Activated naive CD8-positive, alpha-beta T cell treated with anti-CD3 and anti-CD28 coated beads for 36 hours (primary cell): ENCODE measurements around the gene SIRT1. TPM values are rescaled to one million over a fixed set of nuclear protein-coding genes. Genes with fewer than 3 reads are reported as not detected.
"Not testable (repeated sequence)": the region's sequence is repeated elsewhere in the genome, so short reads cannot be mapped to it uniquely, and the experiment has no call there.

Experiments
- DNase-seq: peaks from one replicate; pipeline ENCODE4 v3.0.0; 2021
- H3K27ac Mint-ChIP-seq: one replicate; pipeline ENCODE4 v1.8.0; 2022; ENCODE audit warnings: mild to moderate bottlenecking, moderate library complexity, mixed read lengths
- H3K27me3 Mint-ChIP-seq: one replicate; pipeline ENCODE4 v1.8.0; 2022; ENCODE audit warnings: mild to moderate bottlenecking, mixed read lengths
- H3K36me3 Mint-ChIP-seq: one replicate; pipeline ENCODE4 v1.8.0; 2021; ENCODE audit warnings: mild to moderate bottlenecking, mixed read lengths
- H3K4me1 Mint-ChIP-seq: one replicate; pipeline ENCODE4 v1.8.0; 2021; ENCODE audit warnings: mixed read lengths
- H3K4me3 Mint-ChIP-seq: one replicate; pipeline ENCODE4 v1.8.0; 2022; ENCODE audit warnings: mild to moderate bottlenecking, moderate library complexity, mixed read lengths
- H3K9me3 Mint-ChIP-seq: one replicate; pipeline ENCODE4 v1.8.0; 2022; ENCODE audit warnings: mixed read lengths
- total RNA-seq, 2 experiments: library from RNA; stranded (reverse); gene quantifications; one replicate each; pipeline ENCODE4 v1.2.3, GENCODE V29; 2021

SIRT1 gene
- total RNA-seq, 2 experiments from 2014 or later = 41.3 to 42.5 TPM

GRCh38 chr10:67861750-67862432, 22.6 kb upstream of the SIRT1 start:
- Mint-ChIP-seq H3K4me3 (no peak overlapping the region), H3K36me3 (peaks cover 1% of the 10 kb centered on the region), H3K27ac (no peak overlapping the region), H3K27me3 (no peaks in the 10 kb centered on the region), H3K9me3 (no peaks in the 10 kb centered on the region), H3K4me1 (no peaks in the 10 kb centered on the region)
- DNase-seq = no peak

- Mint-ChIP-seq H3K9me3 (no peaks in the 10 kb centered on the region), H3K36me3 (peaks cover 1% of the 10 kb centered on the region), H3K4me3 (no peak overlapping the region), H3K4me1 (no peaks in the 10 kb centered on the region), H3K27me3 (no peaks in the 10 kb centered on the region), H3K27ac (no peak overlapping the region)
- no peak for DNase-seq
Observed at GRCh38 chr10:67863094-67863493, 21.4 kb upstream of the SIRT1 start.

GRCh38 chr10:67864607-67865371, 19.7 kb upstream of the SIRT1 start:
- no peak overlapping the region for H3K4me3 Mint-ChIP-seq
- no peak for DNase-seq
- peaks cover 1% of the 10 kb centered on the region for H3K36me3 Mint-ChIP-seq
- no peaks in the 10 kb centered on the region for H3K9me3 Mint-ChIP-seq
- H3K4me1 Mint-ChIP-seq = no peaks in the 10 kb centered on the region
- no peaks in the 10 kb centered on the region for H3K27me3 Mint-ChIP-seq
- H3K27ac Mint-ChIP-seq = no peak overlapping the region

- DNase-seq = no peak
- H3K4me1 Mint-ChIP-seq = no peaks in the 10 kb centered on the region
- H3K27me3 Mint-ChIP-seq = no peaks in the 10 kb centered on the region
- H3K27ac Mint-ChIP-seq = no peak overlapping the region
- H3K9me3 Mint-ChIP-seq = no peaks in the 10 kb centered on the region
- no peak overlapping the region for H3K4me3 Mint-ChIP-seq
- peaks cover 1% of the 10 kb centered on the region for H3K36me3 Mint-ChIP-seq
Observed at GRCh38 chr10:67868132-67868531, 16.3 kb upstream of the SIRT1 start.

GRCh38 chr10:67869996-67870395, 14.5 kb upstream of the SIRT1 start:
- no peak overlapping the region for H3K27ac Mint-ChIP-seq
- no peaks in the 10 kb centered on the region for H3K4me1 Mint-ChIP-seq
- H3K36me3 Mint-ChIP-seq = no peaks in the 10 kb centered on the region
- no peaks in the 10 kb centered on the region for H3K9me3 Mint-ChIP-seq
- no peaks in the 10 kb centered on the region for H3K27me3 Mint-ChIP-seq
- no peak for DNase-seq
- H3K4me3 Mint-ChIP-seq = no peak overlapping the region

GRCh38 chr10:67875340-67876238, 8.9 kb upstream of the SIRT1 start:
- Mint-ChIP-seq H3K27ac (no peak overlapping the region), H3K9me3 (no peaks in the 10 kb centered on the region), H3K4me1 (no peaks in the 10 kb centered on the region), H3K36me3 (no peaks in the 10 kb centered on the region), H3K4me3 (no peak overlapping the region), H3K27me3 (no peaks in the 10 kb centered on the region)
- no peak for DNase-seq

GRCh38 chr10:67877421-67877820, 7.0 kb upstream of the SIRT1 start:
- not testable (repeated sequence) for H3K9me3 Mint-ChIP-seq, H3K36me3 Mint-ChIP-seq, H3K4me1 Mint-ChIP-seq, DNase-seq, H3K27ac Mint-ChIP-seq, H3K4me3 Mint-ChIP-seq, H3K27me3 Mint-ChIP-seq

- H3K36me3 Mint-ChIP-seq = no peaks in the 10 kb centered on the region
- H3K4me3 Mint-ChIP-seq = no peak overlapping the region
- H3K27ac Mint-ChIP-seq = no peak overlapping the region
- DNase-seq = no peak
- no peaks in the 10 kb centered on the region for H3K4me1 Mint-ChIP-seq
- H3K9me3 Mint-ChIP-seq = no peaks in the 10 kb centered on the region
- no peaks in the 10 kb centered on the region for H3K27me3 Mint-ChIP-seq
Observed at GRCh38 chr10:67878133-67878532, 6.3 kb upstream of the SIRT1 start.

- Mint-ChIP-seq H3K9me3 (no peaks in the 10 kb centered on the region), H3K4me1 (peaks cover 22% of the 10 kb centered on the region)
Observed at GRCh38 chr10:67883710-67884312, 645 bp upstream of the SIRT1 start.

GRCh38 chr10:67884842-67885670, 600 bp downstream of the SIRT1 start:
- peak overlapping the region; percentile 84 for H3K27ac Mint-ChIP-seq
- H3K27me3 Mint-ChIP-seq = no peaks in the 10 kb centered on the region
- peaks cover 30% of the 10 kb centered on the region for H3K4me1 Mint-ChIP-seq
- H3K36me3 Mint-ChIP-seq = peaks cover 36% of the 10 kb centered on the region
- DNase-seq = peak; percentile 84
- H3K9me3 Mint-ChIP-seq = no peaks in the 10 kb centered on the region
- H3K4me3 Mint-ChIP-seq = peak overlapping the region; percentile 95

More at GRCh38 chr10:67883710-67884312, 645 bp upstream of the SIRT1 start:
- no peaks in the 10 kb centered on the region for H3K27me3 Mint-ChIP-seq
- H3K4me3 Mint-ChIP-seq = peak overlapping the region; percentile 80
- peaks cover 25% of the 10 kb centered on the region for H3K36me3 Mint-ChIP-seq
- H3K27ac Mint-ChIP-seq = peak overlapping the region; percentile 82
- no peak for DNase-seq

- no peak overlapping the region for H3K27ac Mint-ChIP-seq
Observed at GRCh38 chr10:67893637-67894036, 9.2 kb downstream of the SIRT1 start.

GRCh38 chr10:67903581-67903980, 19.1 kb downstream of the SIRT1 start:
- H3K4me1 Mint-ChIP-seq = peaks cover 21% of the 10 kb centered on the region
- no peak overlapping the region for H3K4me3 Mint-ChIP-seq
- H3K27me3 Mint-ChIP-seq = no peaks in the 10 kb centered on the region
- H3K36me3 Mint-ChIP-seq = peaks cover 45% of the 10 kb centered on the region
- no peak overlapping the region for H3K27ac Mint-ChIP-seq
- DNase-seq = no peak
- H3K9me3 Mint-ChIP-seq = no peaks in the 10 kb centered on the region

More at GRCh38 chr10:67893637-67894036, 9.2 kb downstream of the SIRT1 start:
- Mint-ChIP-seq H3K4me1 (peaks cover 26% of the 10 kb centered on the region), H3K9me3 (no peaks in the 10 kb centered on the region), H3K4me3 (no peak overlapping the region), H3K27me3 (no peaks in the 10 kb centered on the region), H3K36me3 (peaks cover 42% of the 10 kb centered on the region)
- DNase-seq = no peak

GRCh38 chr10:67912331-67912946, 28.0 kb downstream of the SIRT1 start:
- DNase-seq = no peak
- Mint-ChIP-seq H3K27ac (peak overlapping the region; percentile 71), H3K4me1 (peaks cover 34% of the 10 kb centered on the region), H3K36me3 (peaks cover 52% of the 10 kb centered on the region), H3K4me3 (no peak overlapping the region), H3K9me3 (no peaks in the 10 kb centered on the region), H3K27me3 (no peaks in the 10 kb centered on the region)
